Measurements from ENCODE around the gene HEMGN. TPM values are rescaled to one million over a fixed set of nuclear protein-coding genes. Genes with fewer than 3 reads are reported as not detected.

The HEMGN gene
- total and polyA plus RNA-seq, 2 donors (not counting 1 experiment from before 2014, with no cell fraction given), result 0.06 TPM; not detected in 1

GRCh38 chr9:97930972-97931371 lies 7.0 kb downstream of the HEMGN start:
- peak overlapping the region; percentile 18 for H2AFZ ChIP-seq (ENCODE audit: insufficient read depth, low read depth, low read length, poor library complexity, severe bottlenecking)
- no peak overlapping the region for H3K4me2 ChIP-seq (replicated peaks; ENCODE audit: low read depth, low read length, poor library complexity, severe bottlenecking)
- H3K27ac ChIP-seq (ENCODE audit: low read length in 2 of 2), result no peak overlapping the region
- POLR2A ChIA-PET, result no interaction called here
- DNase-seq, result no peak
- peaks cover 2% of the 10 kb centered on the region for H3K4me1 Mint-ChIP-seq
- no peak overlapping the region for H3K4me3 ChIP-seq (ENCODE audit: control extremely low read depth in 1 of 5, extremely low read depth in 1 of 5, insufficient read depth in 1 of 5, low read depth in 2 of 5, low read length in 4 of 5)
- 0% methylated on average over 1 of the region's 3 CpGs for WGBS (ENCODE audit: insufficient coverage)
- no peaks in the 10 kb centered on the region for H3K4me1 ChIP-seq (ENCODE audit: control insufficient read depth in 2 of 2, insufficient read depth in 2 of 2, low read length in 2 of 2)
- no peaks in the 10 kb centered on the region for H3K9me3 ChIP-seq (ENCODE audit: control extremely low read depth in 1 of 3, control insufficient read depth in 2 of 3, insufficient read depth in 1 of 3, low read length in 2 of 3)
- no peaks in the 10 kb centered on the region for H3K36me3 ChIP-seq (replicated peaks in 1 of 2; ENCODE audit: control extremely low read depth in 1 of 2, control insufficient read depth in 1 of 2, extremely low read depth in 1 of 2, insufficient read depth in 2 of 2, low read length in 1 of 2)
- ATAC-seq (ENCODE audit: low read depth), result no peak
- intact Hi-C loops (cut with micrococcal nuclease), result no loop called here
- H3K27ac Mint-ChIP-seq, result no peak overlapping the region
- no peak overlapping the region for H3K4me3 Mint-ChIP-seq
- H4K20me1 ChIP-seq (ENCODE audit: control insufficient read depth, insufficient read depth, low read length, poor library complexity, severe bottlenecking), result no peaks in the 10 kb centered on the region
- H3K27me3 Mint-ChIP-seq, result peaks cover 27% of the 10 kb centered on the region
- H3K79me2 ChIP-seq (ENCODE audit: control insufficient read depth, insufficient read depth, low read length), result no peaks in the 10 kb centered on the region
- CTCF ChIA-PET, result no interaction called here
- peaks cover 0 to 11% (median 1%) of the 10 kb centered on the region in 4 experiments for H3K27me3 ChIP-seq (replicated peaks in 1 of 4; ENCODE audit: control extremely low read depth in 1 of 4, control insufficient read depth in 3 of 4, insufficient read depth in 4 of 4, low read length in 3 of 4)
- no peak overlapping the region for H3K9ac ChIP-seq (ENCODE audit: low read length)
- no peaks in the 10 kb centered on the region for H3K9me3 Mint-ChIP-seq (ENCODE audit: insufficient read depth)
- TF ChIP-seq CTCF (IDR thresholded peaks at IDR 0.05) (no peak), EZH2 (IDR thresholded peaks at IDR 0.05; ENCODE audit: borderline replicate concordance, insufficient read depth, low read depth, low read length, poor library complexity, severe bottlenecking) (no peak)

GRCh38 chr9:97928986-97929604 lies 8.9 kb downstream of the HEMGN start:
- intact Hi-C loops (cut with micrococcal nuclease), result no loop called here
- Histone ChIP-seq H3K27me3 (replicated peaks in 1 of 4; ENCODE audit: control extremely low read depth in 1 of 4, control insufficient read depth in 3 of 4, insufficient read depth in 4 of 4, low read length in 3 of 4) (no peaks in the 10 kb centered on the region), H3K4me3 (ENCODE audit: control extremely low read depth in 1 of 5, extremely low read depth in 1 of 5, insufficient read depth in 1 of 5, low read depth in 2 of 5, low read length in 4 of 5) (no peak overlapping the region), H3K4me2 (replicated peaks; ENCODE audit: low read depth, low read length, poor library complexity, severe bottlenecking) (no peak overlapping the region), H3K27ac (ENCODE audit: low read length in 2 of 2) (no peak overlapping the region), H3K4me1 (ENCODE audit: control insufficient read depth in 2 of 2, insufficient read depth in 2 of 2, low read length in 2 of 2) (peaks cover 5 to 7% of the 10 kb centered on the region in 2 donors), H2AFZ (ENCODE audit: insufficient read depth, low read depth, low read length, poor library complexity, severe bottlenecking) (no peak overlapping the region), H3K9me3 (ENCODE audit: control extremely low read depth in 1 of 3, control insufficient read depth in 2 of 3, insufficient read depth in 1 of 3, low read length in 2 of 3) (no peaks in the 10 kb centered on the region), H4K20me1 (ENCODE audit: control insufficient read depth, insufficient read depth, low read length, poor library complexity, severe bottlenecking) (no peaks in the 10 kb centered on the region), H3K9ac (ENCODE audit: low read length) (no peak overlapping the region), H3K79me2 (ENCODE audit: control insufficient read depth, insufficient read depth, low read length) (no peaks in the 10 kb centered on the region), H3K36me3 (replicated peaks in 1 of 2; ENCODE audit: control extremely low read depth in 1 of 2, control insufficient read depth in 1 of 2, extremely low read depth in 1 of 2, insufficient read depth in 2 of 2, low read length in 1 of 2) (no peaks in the 10 kb centered on the region)
- DNase-seq, result no peak
- ATAC-seq (ENCODE audit: low read depth), result no peak
- WGBS (ENCODE audit: insufficient coverage), result 58% methylated on average over 3 of the region's 4 CpGs
- Mint-ChIP-seq H3K4me3 (no peak overlapping the region), H3K9me3 (ENCODE audit: insufficient read depth) (no peaks in the 10 kb centered on the region), H3K27me3 (peaks cover 12% of the 10 kb centered on the region), H3K4me1 (peaks cover 9% of the 10 kb centered on the region), H3K27ac (no peak overlapping the region)
- ChIA-PET POLR2A (interaction anchor here (0.5 kb wide), 1 partner anchor 173 kb away, joined by 4 read pairs; no protein-coding TSS in a partner anchor), CTCF (interaction anchor here (1.0 kb wide), 1 partner anchor 106 kb away, joined by 3 read pairs; no protein-coding TSS in a partner anchor)
- TF ChIP-seq EZH2 (IDR thresholded peaks at IDR 0.05; ENCODE audit: borderline replicate concordance, insufficient read depth, low read depth, low read length, poor library complexity, severe bottlenecking) (no peak), CTCF (IDR thresholded peaks at IDR 0.05) (no peak)
